Fibroblast of skin of right biceps (primary cell): ENCODE results near the gene GFPT2.

Experiments used
- DNase-seq: peaks from one replicate; pipeline ENCODE4 v3.0.0-alpha.2; 2013

GFPT2 gene

GRCh38 chr5:180353048-180353979, at the start of gene GFPT2:
Gene GFPT2, minus strand, starts transcription at chr5:180353336. Its CDS starts 119 bp downstream, at chr5:180353217.
- peak; percentile 86 for DNase-seq

GRCh38 chr5:180402716-180403115, 49.6 kb upstream of the GFPT2 start:
- DNase-seq: no peak

DNA sequence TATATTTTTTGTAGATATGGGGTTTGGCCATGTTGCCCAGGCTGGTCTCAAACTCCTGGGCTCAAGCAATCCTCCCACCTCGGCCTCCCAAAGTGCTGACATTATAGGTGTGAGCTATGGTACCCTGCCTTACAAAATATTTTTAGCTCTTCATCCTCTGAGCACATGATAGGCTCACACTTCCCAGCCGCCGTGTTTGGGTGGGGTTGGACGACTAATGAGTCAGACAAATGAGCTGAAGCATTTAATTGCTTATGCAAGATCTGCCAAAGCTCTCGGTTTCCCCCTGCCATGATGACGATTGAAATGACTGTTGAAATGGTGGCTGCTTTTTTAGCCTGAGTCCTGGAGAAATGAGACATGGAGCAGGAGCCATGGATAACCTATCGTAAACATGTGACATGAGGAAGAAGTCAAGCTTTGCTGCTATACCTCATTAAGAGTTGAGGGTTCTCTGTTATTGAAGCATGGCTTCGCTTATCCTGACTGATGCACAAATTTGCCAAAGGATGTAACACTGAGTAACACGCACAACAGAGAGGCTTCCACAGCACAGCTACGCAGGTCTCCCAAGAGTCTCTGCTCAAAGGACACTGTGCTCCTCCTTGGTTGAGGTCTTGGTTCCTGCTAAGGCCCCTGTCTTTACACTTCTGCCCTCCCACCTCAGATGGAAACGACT, 48.2 kb upstream of the GFPT2 start:
- DNase-seq: no peak

DNA sequence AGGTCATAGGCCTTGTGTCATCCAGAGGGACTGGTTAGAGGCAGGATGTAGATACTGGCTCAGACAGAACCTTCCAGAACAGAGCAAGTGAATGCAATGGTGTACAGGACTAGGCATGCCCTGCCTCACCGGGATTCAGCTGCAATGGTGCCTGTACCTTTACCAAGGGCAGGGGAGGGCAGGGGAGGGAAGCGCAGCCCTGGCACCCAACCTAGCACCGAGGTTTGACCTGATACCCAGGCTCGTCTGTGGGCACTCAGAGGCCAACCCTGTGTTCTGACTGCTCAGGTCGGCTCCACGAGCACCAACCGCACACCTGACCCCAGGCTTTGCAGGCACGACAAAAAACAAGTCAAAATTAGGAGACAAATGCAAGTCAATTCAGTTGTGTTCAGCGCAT, 47.3 kb upstream of the GFPT2 start:
- DNase-seq: no peak

DNA sequence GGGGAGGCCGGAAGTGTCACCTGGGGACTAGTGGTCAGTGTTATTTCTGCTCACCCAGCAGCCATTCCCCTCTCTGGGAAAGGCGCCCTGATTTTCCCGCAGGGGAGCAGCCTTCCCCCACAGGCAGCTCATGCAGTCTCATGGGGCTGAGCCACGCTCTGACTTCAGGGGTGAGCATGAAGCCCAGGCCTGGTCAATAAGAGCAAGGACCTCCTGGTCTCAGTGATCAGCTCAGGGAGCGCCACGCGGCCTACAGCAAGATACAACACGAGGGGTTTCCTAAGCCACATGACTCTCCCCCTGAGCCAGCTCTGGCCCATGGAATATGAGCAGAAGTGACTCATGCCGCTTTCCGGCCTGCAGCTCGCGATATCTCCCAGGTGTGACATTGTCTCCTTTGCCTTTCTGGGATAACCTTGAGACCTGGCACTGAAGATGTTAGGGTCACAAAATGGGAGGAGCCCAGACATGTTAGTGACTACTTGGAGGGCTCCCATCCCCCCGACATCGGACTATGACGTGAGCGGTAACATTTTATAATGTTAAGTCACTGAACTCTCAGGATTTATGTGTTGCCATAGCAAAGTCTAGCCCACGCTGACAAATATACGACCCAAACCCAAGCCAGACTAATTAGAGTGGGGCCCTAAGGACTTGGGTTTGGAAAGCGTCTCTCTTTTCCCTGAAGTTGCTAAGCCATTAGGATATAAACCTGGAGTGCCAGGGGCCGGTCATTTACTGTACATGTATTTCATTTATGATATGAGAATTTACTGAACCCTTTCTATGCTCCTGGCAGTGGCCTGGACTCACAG, 46.5 kb upstream of the GFPT2 start:
- DNase-seq: peak; percentile 9

DNA sequence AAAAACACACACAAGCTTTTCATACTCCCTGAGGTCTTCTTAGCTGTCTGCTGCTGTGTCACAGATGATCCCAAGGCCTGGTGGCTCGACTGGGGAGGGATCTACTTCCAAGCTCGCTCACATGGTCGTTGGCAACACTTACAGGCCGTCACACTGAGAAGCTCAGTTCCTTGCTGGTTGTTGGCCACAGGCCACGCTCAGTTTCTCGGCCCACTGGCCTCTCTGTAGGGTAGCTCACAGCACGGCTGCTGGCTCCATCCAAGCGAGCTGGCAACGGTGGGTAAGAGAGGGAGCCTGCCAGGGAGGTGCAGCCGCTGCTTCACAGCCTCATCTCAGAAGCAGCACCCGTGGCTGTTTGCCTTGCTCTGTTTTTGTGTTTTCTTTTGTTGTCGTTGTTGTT, 43.8 kb upstream of the GFPT2 start:
- DNase-seq: no peak

DNA sequence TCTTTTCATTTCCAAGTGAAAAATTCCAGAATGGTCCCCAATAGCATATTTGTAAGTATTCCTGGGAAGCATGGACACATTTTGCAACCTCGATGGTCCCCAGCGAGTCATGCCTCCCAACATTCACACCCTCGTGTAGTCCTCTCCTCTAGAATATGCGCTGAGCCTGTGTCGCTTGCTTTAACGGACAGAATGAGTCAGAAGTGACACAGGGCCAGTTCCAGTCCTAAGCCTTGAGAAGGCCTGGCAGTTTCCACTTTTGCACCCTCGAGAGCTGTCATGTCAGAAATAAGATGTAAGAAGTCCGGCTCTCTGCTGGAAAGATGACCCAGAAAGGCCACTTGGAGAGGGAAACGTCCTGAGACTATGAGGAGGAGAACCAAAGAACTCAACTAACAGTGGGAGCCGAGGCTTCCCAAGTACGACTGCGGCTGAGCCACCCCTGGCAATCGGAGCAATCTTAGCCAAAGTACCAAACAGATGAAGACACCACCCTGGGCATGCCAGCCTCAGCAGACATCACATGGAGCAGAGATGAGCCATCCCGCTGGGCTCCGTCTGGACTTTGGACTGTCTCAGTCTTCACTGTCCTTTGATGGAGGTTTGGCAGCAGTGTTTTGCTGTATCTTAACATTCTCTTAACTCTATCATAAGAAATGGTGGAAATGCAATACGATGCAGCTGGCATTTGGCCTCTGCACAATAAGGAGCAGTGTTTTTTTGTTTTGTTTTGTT, 42.6 kb upstream of the GFPT2 start:
- peak; percentile 14 for DNase-seq

- DNase-seq: no peak
Measured at GRCh38 chr5:180394031-180394636, 41.0 kb upstream of the GFPT2 start.

DNA sequence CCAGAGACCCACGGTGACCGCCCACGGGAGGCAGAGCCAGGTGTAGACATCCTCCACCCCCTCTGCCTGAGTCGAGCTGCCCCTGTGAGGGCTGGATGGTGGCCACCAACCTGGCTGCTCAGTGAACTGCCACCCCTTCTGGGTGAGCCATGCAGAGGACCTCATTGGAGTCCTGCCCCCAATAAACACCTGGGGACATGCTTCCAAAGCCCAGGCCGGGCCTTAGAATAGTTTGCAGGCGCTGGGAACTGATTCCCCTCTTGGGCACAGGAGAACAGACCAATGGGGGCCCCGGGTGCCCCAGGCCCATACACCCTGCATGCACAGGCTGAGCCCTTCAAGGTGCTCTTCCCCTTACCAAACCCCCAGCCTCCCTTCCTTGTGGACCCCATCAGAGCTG, 38.1 kb upstream of the GFPT2 start:
- DNase-seq: no peak

DNA sequence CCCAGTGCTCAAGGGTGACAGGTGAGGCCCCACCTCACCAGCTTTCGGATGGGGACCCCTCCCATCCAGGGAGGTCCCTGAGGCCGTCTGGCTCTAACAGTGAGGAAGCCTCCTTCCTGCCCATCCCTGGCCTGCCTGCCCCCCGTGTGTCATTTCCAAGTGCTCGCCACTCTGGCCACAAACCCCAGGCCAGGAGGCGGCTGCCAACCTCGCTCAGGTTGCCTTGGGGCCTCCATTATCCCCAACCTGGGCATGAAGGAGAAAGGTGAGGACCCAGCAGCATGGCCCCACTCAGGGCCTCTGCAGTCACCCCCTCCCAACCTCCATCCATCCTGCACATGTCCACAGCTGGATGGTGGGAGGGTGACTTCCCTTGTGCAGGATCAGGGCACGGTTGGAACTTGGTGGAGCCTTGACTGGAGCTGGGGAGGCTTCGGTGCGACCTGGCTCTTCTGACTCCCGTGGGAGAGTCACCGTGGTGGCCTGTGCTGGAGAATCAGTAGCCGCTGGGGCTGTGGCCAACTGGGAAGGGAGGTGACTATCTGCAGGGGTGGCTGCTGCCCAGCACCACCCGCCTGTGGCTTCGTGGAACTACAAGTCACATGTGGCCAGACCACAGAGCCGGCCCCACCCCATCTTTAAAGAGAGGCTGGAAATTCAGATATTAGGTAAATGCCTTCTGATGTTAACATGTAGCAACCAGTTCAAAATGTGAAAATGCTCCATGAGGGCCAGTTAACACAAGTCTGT, 37.5 kb upstream of the GFPT2 start:
- DNase-seq: no peak

GRCh38 chr5:180389252-180390101, 36.3 kb upstream of the GFPT2 start:
- DNase-seq: no peak

DNA sequence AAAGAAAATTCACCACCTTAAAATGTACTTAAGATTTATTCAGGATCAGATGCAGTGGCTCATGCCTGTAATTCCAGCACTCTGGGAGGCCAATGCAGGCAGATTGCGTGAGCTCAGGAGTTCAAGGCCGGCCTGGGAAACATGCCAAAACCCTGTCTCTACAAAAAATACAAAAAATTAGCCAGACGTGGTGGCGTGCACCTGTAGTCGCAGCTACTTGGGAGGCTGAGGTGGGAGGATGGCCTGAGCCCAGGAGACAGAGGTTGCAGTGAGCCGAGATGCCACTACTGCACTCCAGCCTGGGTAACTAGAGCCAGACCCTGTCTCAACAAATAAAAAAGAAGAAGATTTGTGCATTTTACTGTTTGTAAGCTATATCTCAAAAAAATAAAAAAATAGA, 34.7 kb upstream of the GFPT2 start:
- no peak for DNase-seq

DNA sequence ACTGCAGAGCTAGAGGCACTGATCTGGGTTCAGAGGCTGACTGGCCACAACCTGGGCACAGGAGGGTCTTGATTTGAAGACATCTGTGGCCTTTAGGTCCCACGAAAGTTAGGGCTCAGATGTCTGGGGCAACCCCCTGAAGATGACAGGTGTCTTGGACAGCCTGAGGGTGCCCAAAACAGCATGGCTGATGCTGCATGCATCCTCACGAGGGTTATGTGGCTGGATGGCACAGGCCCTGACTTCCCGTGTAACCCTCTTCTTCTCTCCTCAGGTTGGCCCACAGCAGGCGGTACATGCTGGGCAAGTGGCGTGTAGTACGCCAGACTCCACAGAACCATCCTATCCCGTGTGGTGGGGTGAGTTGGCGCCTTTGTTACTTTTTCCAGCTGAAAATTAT, 29.8 kb upstream of the GFPT2 start:
- DNase-seq: no peak

GRCh38 chr5:180381851-180382480, 28.8 kb upstream of the GFPT2 start:
- no peak for DNase-seq

DNA sequence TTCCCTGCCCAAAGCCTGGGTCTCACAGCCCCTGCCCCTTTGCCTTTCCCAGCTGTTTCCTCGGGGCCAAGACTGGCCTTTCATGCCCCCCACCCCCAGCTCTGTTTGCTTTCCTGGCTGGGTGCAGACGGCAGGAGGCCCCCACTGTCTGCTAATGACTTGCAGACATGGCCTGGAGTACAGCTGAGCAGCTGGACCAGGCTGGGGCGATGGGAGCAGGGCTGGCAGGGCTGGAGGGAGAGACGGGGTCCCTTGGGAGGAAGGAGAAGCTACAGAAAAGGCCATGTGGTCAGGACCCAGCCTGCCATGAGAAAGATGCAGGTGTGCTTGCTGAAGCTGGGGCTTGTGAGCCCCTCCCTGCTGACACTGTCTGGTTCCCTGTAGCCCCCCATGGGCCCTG, 28.3 kb upstream of the GFPT2 start:
- DNase-seq: no peak

GRCh38 chr5:180380856-180381255, 27.7 kb upstream of the GFPT2 start:
- no peak for DNase-seq

DNA sequence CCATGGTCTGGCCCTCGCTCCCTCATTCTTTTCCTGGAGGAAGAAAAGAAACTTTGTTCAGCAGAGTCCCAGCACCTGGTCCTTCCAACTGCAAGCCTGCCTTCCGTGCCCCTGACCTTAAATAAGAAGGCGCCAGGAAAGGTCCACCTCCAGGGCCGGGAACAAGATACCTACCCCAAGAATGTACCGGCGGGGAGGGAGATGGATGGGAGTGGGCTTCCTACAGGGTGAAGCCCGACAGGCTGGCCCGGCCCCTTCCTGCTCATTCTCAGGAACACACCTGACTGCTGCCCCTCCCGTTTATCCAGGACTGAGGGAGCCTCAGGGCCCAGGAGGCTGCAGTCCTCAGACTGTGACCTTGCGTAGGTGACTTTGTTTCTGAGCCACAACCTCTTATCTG, 27.3 kb upstream of the GFPT2 start:
- DNase-seq: no peak

- DNase-seq: no peak
Measured at GRCh38 chr5:180379355-180380070, 26.4 kb upstream of the GFPT2 start.
